ENCODE results near the gene SSBP3.

DNA sequence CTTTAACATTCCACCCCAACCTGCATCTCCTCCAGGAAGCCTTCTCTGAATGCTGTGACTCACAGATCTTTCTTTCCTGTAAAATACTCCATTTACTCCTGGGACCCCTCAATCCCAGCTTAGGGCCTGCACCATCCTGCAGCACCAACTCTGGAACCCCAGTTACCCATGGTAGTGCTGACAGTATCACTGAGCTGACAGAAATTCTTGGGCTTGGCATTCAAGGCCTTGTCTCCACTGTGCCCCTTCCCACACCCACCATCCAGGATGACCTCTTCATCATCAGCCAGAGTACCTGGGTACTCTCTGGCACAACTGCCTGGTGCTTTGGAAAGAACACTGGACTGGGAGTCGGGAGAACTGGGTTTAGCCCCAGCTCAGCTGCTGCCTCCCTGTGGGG is 214.7 kb downstream of the SSBP3 start:
- TF ChIP-seq, protein P1, sequence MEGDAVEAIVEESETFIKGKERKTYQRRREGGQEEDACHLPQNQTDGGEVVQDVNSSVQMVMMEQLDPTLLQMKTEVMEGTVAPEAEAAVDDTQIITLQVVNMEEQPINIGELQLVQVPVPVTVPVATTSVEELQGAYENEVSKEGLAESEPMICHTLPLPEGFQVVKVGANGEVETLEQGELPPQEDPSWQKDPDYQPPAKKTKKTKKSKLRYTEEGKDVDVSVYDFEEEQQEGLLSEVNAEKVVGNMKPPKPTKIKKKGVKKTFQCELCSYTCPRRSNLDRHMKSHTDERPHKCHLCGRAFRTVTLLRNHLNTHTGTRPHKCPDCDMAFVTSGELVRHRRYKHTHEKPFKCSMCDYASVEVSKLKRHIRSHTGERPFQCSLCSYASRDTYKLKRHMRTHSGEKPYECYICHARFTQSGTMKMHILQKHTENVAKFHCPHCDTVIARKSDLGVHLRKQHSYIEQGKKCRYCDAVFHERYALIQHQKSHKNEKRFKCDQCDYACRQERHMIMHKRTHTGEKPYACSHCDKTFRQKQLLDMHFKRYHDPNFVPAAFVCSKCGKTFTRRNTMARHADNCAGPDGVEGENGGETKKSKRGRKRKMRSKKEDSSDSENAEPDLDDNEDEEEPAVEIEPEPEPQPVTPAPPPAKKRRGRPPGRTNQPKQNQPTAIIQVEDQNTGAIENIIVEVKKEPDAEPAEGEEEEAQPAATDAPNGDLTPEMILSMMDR (IDR thresholded peaks at IDR 0.05; ENCODE audit: insufficient read depth, low read length) = no peak
- TF ChIP-seq SPI1 (IDR thresholded peaks at IDR 0.05; ENCODE audit: borderline replicate concordance, low read depth) (no peak), POLR2AphosphoS5 (IDR thresholded peaks at IDR 0.05; ENCODE audit: low read depth) (no peak), GABPA (IDR thresholded peaks at IDR 0.05; ENCODE audit: low read depth) (no peak)
- TF ChIP-seq, protein P2, sequence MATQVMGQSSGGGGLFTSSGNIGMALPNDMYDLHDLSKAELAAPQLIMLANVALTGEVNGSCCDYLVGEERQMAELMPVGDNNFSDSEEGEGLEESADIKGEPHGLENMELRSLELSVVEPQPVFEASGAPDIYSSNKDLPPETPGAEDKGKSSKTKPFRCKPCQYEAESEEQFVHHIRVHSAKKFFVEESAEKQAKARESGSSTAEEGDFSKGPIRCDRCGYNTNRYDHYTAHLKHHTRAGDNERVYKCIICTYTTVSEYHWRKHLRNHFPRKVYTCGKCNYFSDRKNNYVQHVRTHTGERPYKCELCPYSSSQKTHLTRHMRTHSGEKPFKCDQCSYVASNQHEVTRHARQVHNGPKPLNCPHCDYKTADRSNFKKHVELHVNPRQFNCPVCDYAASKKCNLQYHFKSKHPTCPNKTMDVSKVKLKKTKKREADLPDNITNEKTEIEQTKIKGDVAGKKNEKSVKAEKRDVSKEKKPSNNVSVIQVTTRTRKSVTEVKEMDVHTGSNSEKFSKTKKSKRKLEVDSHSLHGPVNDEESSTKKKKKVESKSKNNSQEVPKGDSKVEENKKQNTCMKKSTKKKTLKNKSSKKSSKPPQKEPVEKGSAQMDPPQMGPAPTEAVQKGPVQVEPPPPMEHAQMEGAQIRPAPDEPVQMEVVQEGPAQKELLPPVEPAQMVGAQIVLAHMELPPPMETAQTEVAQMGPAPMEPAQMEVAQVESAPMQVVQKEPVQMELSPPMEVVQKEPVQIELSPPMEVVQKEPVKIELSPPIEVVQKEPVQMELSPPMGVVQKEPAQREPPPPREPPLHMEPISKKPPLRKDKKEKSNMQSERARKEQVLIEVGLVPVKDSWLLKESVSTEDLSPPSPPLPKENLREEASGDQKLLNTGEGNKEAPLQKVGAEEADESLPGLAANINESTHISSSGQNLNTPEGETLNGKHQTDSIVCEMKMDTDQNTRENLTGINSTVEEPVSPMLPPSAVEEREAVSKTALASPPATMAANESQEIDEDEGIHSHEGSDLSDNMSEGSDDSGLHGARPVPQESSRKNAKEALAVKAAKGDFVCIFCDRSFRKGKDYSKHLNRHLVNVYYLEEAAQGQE (IDR thresholded peaks at IDR 0.05; ENCODE audit: insufficient replicate concordance, low read depth) = no peak

Measured in HL-60 (cell line).